Liver (tissue), 9 donors: ENCODE data around the gene MYOG. TPM values are rescaled to one million over a fixed set of nuclear protein-coding genes. Genes with fewer than 3 reads are reported as not detected.
A peak's percentile ranks its signal among the peaks of the same experiment; 100 is the strongest.

Experiments used
- DNase-seq: peaks from one replicate; pipeline ENCODE4 v3.0.0-alpha.2; 2017; ENCODE audit warnings: low spot score
- H3K27ac ChIP-seq, 2 donors: one replicate each; pipeline ENCODE4 v1.7.0; 2013; ENCODE audit warnings: inconsistent platforms in 2 of 2, low read length in 2 of 2, control low read depth in 1 of 2, low read depth in 1 of 2, mild to moderate bottlenecking in 1 of 2
- H3K27me3 ChIP-seq, 4 donors: one replicate each; pipeline versions ENCODE4 v1.6.1 to v1.7.0; 2013; ENCODE audit warnings: low read length in 3 of 4, inconsistent platforms in 1 of 4, mild to moderate bottlenecking in 1 of 4, moderate library complexity in 1 of 4; ENCODE audit not compliant: control insufficient read depth in 4 of 4, insufficient read depth in 4 of 4
- H3K36me3 ChIP-seq, 4 donors: one replicate each; pipeline versions ENCODE4 v1.6.1 to v1.7.0; 2013; ENCODE audit warnings: low read length in 3 of 4, mild to moderate bottlenecking in 3 of 4, low read depth in 1 of 4, moderate library complexity in 1 of 4; ENCODE audit not compliant: control insufficient read depth in 4 of 4, insufficient read depth in 3 of 4
- H3K4me1 ChIP-seq, 4 donors: one replicate each; pipeline versions ENCODE4 v1.6.1 to v1.7.0; 2013; ENCODE audit warnings: low read length in 3 of 4, mild to moderate bottlenecking in 3 of 4, moderate library complexity in 1 of 4; ENCODE audit not compliant: control insufficient read depth in 4 of 4, insufficient read depth in 4 of 4
- H3K4me3 ChIP-seq, 3 donors: one replicate each; pipeline versions ENCODE4 v1.6.1 to v1.7.0; 2013; ENCODE audit warnings: low read length in 3 of 3, control low read depth in 1 of 3, low read depth in 1 of 3, mild to moderate bottlenecking in 1 of 3
- H3K9ac ChIP-seq, 2 donors: one replicate each; pipeline ENCODE4 v1.7.0; 2013; ENCODE audit warnings: low read length in 2 of 2, mild to moderate bottlenecking in 2 of 2, moderate library complexity in 2 of 2, control low read depth in 1 of 2, low read depth in 1 of 2
- H3K9me3 ChIP-seq, 4 donors: one replicate each; pipeline versions ENCODE4 v1.6.1 to v1.7.0; 2013; ENCODE audit warnings: low read length in 3 of 4; ENCODE audit not compliant: control insufficient read depth in 4 of 4
- ATF3 ChIP-seq: IDR thresholded peaks from 2 replicates; pipeline ENCODE4 v1.6.1; 2016; ENCODE audit warnings: antibody characterized with exemption
- CTCF ChIP-seq: fragments of 150-350 bp; IDR thresholded peaks from 2 replicates; pipeline ENCODE4 v1.5.1; 2017; ENCODE audit warnings: improper control_type of control experiment, low read depth, low read length; ENCODE audit not compliant: missing input control
- EGR1 ChIP-seq, 2 donors: IDR thresholded peaks; 2 replicates each; pipeline ENCODE4 v1.6.1; 2016 to 2018; ENCODE audit warnings: antibody characterized with exemption in 2 of 2, low read depth in 2 of 2
- FOXA2 ChIP-seq: IDR thresholded peaks from 2 replicates; pipeline ENCODE4 v1.6.1; 2016; ENCODE audit warnings: antibody characterized with exemption
- GABPA ChIP-seq, 2 donors: IDR thresholded peaks in 1 of 2; conservative IDR thresholded peaks in 1 of 2; 2 replicates each; pipeline ENCODE4 v1.6.1; 2016; ENCODE audit warnings: antibody characterized with exemption in 2 of 2, mild to moderate bottlenecking in 1 of 2, moderate library complexity in 1 of 2
- HNF4A ChIP-seq, 2 donors: conservative IDR thresholded peaks; 2 replicates each; pipeline ENCODE4 v1.6.1; 2016; ENCODE audit warnings: antibody characterized with exemption in 2 of 2, mild to moderate bottlenecking in 2 of 2
- HNF4G ChIP-seq: IDR thresholded peaks from 2 replicates; pipeline ENCODE4 v1.6.1; 2016; ENCODE audit warnings: antibody characterized with exemption
- JUND ChIP-seq, 2 donors: IDR thresholded peaks; 2 replicates each; pipeline ENCODE4 v1.6.1; 2016; ENCODE audit warnings: antibody characterized with exemption in 2 of 2
- NR2F2 ChIP-seq: IDR thresholded peaks from 2 replicates; pipeline ENCODE4 v1.6.1; 2016; ENCODE audit warnings: antibody characterized with exemption
- RAD21 ChIP-seq, 2 donors: IDR thresholded peaks; 2 replicates each; pipeline ENCODE4 v1.6.1; 2016; ENCODE audit warnings: antibody characterized with exemption in 2 of 2, mild to moderate bottlenecking in 2 of 2
- REST ChIP-seq: IDR thresholded peaks from 2 replicates; pipeline ENCODE4 v1.6.1; 2016; ENCODE audit warnings: antibody characterized with exemption, mild to moderate bottlenecking
- RXRA ChIP-seq, 2 donors: IDR thresholded peaks; 2 replicates each; pipeline ENCODE4 v1.6.1; 2017 to 2018; ENCODE audit warnings: antibody characterized with exemption in 2 of 2, mild to moderate bottlenecking in 1 of 2
- TAF1 ChIP-seq: conservative IDR thresholded peaks from 2 replicates; pipeline ENCODE4 v1.6.1; 2016; ENCODE audit warnings: antibody characterized with exemption, mild to moderate bottlenecking
- YY1 ChIP-seq: IDR thresholded peaks from 2 replicates; pipeline ENCODE4 v1.6.1; 2016; ENCODE audit warnings: antibody characterized with exemption, mild to moderate bottlenecking
- ZBTB33 ChIP-seq: IDR thresholded peaks from 2 replicates; pipeline ENCODE4 v1.6.1; 2016; ENCODE audit warnings: antibody characterized with exemption
- WGBS: extraction: QIAGEN DNeasy Blood & Tissue Kit; methylation state at CpG from one replicate; pipeline ENCODE4 v1.1.7; 2013; 5-methylcytosine and 5-hydroxymethylcytosine counted together
- polyA plus RNA-seq, 2 donors: library from polyadenylated mRNA; stranded (reverse) in 1 of 2; unstranded in 1 of 2; fragments of 200-250 nt in 1 of 2; fragments of >200 nt in 1 of 2; fragmentation: Nextera tagmentation in 1 of 2; extraction: Ambion mirVana in 1 of 2; gene quantifications; one replicate each; pipeline versions ENCODE4 v1.2.1 to v1.2.3, GENCODE V29; 2013 to 2015
- total RNA-seq, 2 donors: library from RNA; depleted of rRNA; stranded (reverse); fragments of >200 nt; gene quantifications; one replicate each; pipeline ENCODE4 v1.2.3, GENCODE V29; 2014
- donor health status: healthy.
- donor health status: healthy.
- donor health status: healthy.
- donor health status: healthy.
- donor health status: healthy.

Gene MYOG
- total and polyA plus RNA-seq, 4 donors: not detected

- peaks cover 0 to 6% (median 1%) of the 10 kb centered on the region in 4 donors for H3K27me3 ChIP-seq
- TF ChIP-seq JUND (IDR thresholded peaks at IDR 0.05) (no peak), ATF3 (no peak), HNF4A (conservative IDR thresholded peaks at IDR 0.05) (no peak), GABPA (IDR thresholded peaks at IDR 0.05 in 1 of 2, conservative IDR thresholded peaks at IDR 0.05 in 1 of 2) (no peak), YY1 (no peak), ZBTB33 (no peak), RAD21 (IDR thresholded peaks at IDR 0.05) (no peak), FOXA2 (no peak), TAF1 (no peak), REST (no peak)
- no peak overlapping the region for H3K27ac ChIP-seq
- H3K4me3 ChIP-seq: no peak overlapping the region
- H3K4me1 ChIP-seq: peaks cover 0 to 9% (median 0%) of the 10 kb centered on the region in 4 donors
- no peaks in the 10 kb centered on the region for H3K36me3 ChIP-seq
- H3K9ac ChIP-seq: no peak overlapping the region
- H3K9me3 ChIP-seq: no peaks in the 10 kb centered on the region
- DNase-seq: no peak
- WGBS: 76% methylated on average over 7 of the region's 7 CpGs
Measured at GRCh38 chr1:203120325-203121153, 34.7 kb upstream of the MYOG start.

GRCh38 chr1:203117611-203118575 lies 32.1 kb upstream of the MYOG start:
- Histone ChIP-seq H3K27me3 (peaks cover 0 to 6% (median 1%) of the 10 kb centered on the region in 4 donors), H3K27ac (no peak overlapping the region), H3K9ac (no peak overlapping the region), H3K4me3 (no peak overlapping the region), H3K36me3 (no peaks in the 10 kb centered on the region), H3K9me3 (no peaks in the 10 kb centered on the region), H3K4me1 (peaks cover 0 to 9% (median 0%) of the 10 kb centered on the region in 4 donors)
- peak; percentile 71 for DNase-seq
- WGBS: 25% methylated on average over 35 of the region's 35 CpGs
- no peak for TF ChIP-seq NR2F2
- no peak for TF ChIP-seq RXRA (IDR thresholded peaks at IDR 0.05)
- TF ChIP-seq EGR1 (IDR thresholded peaks at IDR 0.05; ENCODE audit: low read depth in 2 of 2): peak in 1 of 2 donors; percentile 56
- TF ChIP-seq GABPA (IDR thresholded peaks at IDR 0.05 in 1 of 2, conservative IDR thresholded peaks at IDR 0.05 in 1 of 2): no peak
- TF ChIP-seq HNF4A (conservative IDR thresholded peaks at IDR 0.05): no peak
- peak; percentile 77 to 89 for TF ChIP-seq RAD21 (IDR thresholded peaks at IDR 0.05)
- TF ChIP-seq HNF4G: no peak
- TF ChIP-seq CTCF: peak; percentile 57
